H1 (cell line): ENCODE data around the gene CD164. TPM values are rescaled to one million over a fixed set of nuclear protein-coding genes. Genes with fewer than 3 reads are reported as not detected.

Experiments used
- BACH1 ChIP-seq: IDR thresholded peaks from 2 replicates; pipeline ENCODE4 v1.6.1; 2012; ENCODE audit warnings: low read length, improper control_type of control experiment
- BRCA1 ChIP-seq: IDR thresholded peaks from 2 replicates; pipeline ENCODE4 v1.6.1; 2012; ENCODE audit warnings: low read depth, low read length, improper control_type of control experiment
- CBX8 ChIP-seq: fragments of 300-800, 300-1000 bp; sonication (generic); IDR thresholded peaks from 2 replicates; pipeline ENCODE4 v1.7.1; 2016; ENCODE audit warnings: low read depth, low read length, borderline replicate concordance
- EP300 ChIP-seq, 2 experiments: IDR thresholded peaks; 1 replicate in 1 of 2; 2 replicates in 1 of 2; pipeline ENCODE4 v1.6.1; 2011 to 2012; ENCODE audit warnings: low read depth in 2 of 2, low read length in 2 of 2, mild to moderate bottlenecking in 2 of 2, borderline replicate concordance in 1 of 2, inconsistent platforms in 1 of 2, moderate library complexity in 1 of 2
- HDAC2 ChIP-seq, 2 experiments: fragments of 300-600 bp in 1 of 2; sonication (generic) in 1 of 2; IDR thresholded peaks; 2 replicates each; pipeline ENCODE4 v1.6.1; 2011 to 2012; ENCODE audit warnings: low read depth in 2 of 2, low read length in 2 of 2, mild to moderate bottlenecking in 2 of 2, moderate library complexity in 2 of 2, borderline replicate concordance in 1 of 2, inconsistent platforms in 1 of 2
- HDAC6 ChIP-seq: IDR thresholded peaks from one replicate; pipeline ENCODE4 v1.7.1; 2012; ENCODE audit warnings: low read depth, mild to moderate bottlenecking, inconsistent platforms, low read length, moderate library complexity
- JUND ChIP-seq: IDR thresholded peaks from 2 replicates; pipeline ENCODE4 v1.6.1; 2011; ENCODE audit warnings: mild to moderate bottlenecking, improper control_type of control experiment, low read length
- NANOG ChIP-seq: IDR thresholded peaks from 2 replicates; pipeline ENCODE4 v1.6.1; 2011; ENCODE audit warnings: low read length, low read depth, mild to moderate bottlenecking, inconsistent platforms; ENCODE audit not compliant: insufficient read depth, poor library complexity, severe bottlenecking
- SAP30 ChIP-seq: fragments of 300-600 bp; sonication (generic); IDR thresholded peaks from 2 replicates; pipeline ENCODE4 v1.7.1; 2012; ENCODE audit warnings: low read length, moderate library complexity, mild to moderate bottlenecking, inconsistent platforms; ENCODE audit not compliant: insufficient read depth, insufficient replicate concordance
- SIRT6 ChIP-seq: IDR thresholded peaks from one replicate; pipeline ENCODE4 v1.7.1; 2012; ENCODE audit warnings: low read length, inconsistent platforms
- SP1 ChIP-seq: IDR thresholded peaks from 2 replicates; pipeline ENCODE4 v1.6.1; 2011; ENCODE audit warnings: low read depth, low read length
- TAF1 ChIP-seq: IDR thresholded peaks from 2 replicates; pipeline ENCODE4 v1.6.1; 2011; ENCODE audit warnings: mild to moderate bottlenecking, low read depth, low read length
- TBP ChIP-seq: IDR thresholded peaks from 2 replicates; pipeline ENCODE4 v1.6.1; 2011; ENCODE audit warnings: low read depth, low read length, improper control_type of control experiment
- TCF12 ChIP-seq: IDR thresholded peaks from 2 replicates; pipeline ENCODE4 v1.6.1; 2011; ENCODE audit warnings: low read depth, mild to moderate bottlenecking, low read length
- polyA plus RNA-seq, 7 experiments: library from polyadenylated mRNA; depleted of rRNA in 3 of 7; stranded (reverse) in 5 of 7; unstranded in 2 of 7; fragments of >200 nt in 5 of 7; fragments of 200-250 nt in 2 of 7; gene quantifications; 1 replicate in 5 of 7; 2 replicates in 1 of 7; 4 replicates in 1 of 7; pipeline versions ENCODE4 v1.2.1 to v1.2.3, GENCODE V29; 2011 to 2013; ENCODE audit warnings: missing spikeins in 2 of 7, mixed read lengths in 2 of 7
- total RNA-seq: library from RNA; stranded (reverse); fragmentation: NEBNext Ultra II Directional; extraction: Animal tissue kit (Norgen Biotek cat#: 25700); gene quantifications from 2 replicates; pipeline ENCODE4 v1.2.1, GENCODE V29; 2021
- TF ChIP-seq, protein P1 (sequence below), 3 experiments: IDR thresholded peaks; 1 replicate in 2 of 3; 2 replicates in 1 of 3; pipeline versions ENCODE4 v1.5.1 to v1.6.1; 2011; ENCODE audit warnings: low read length in 3 of 3, mild to moderate bottlenecking in 3 of 3, inconsistent platforms in 2 of 3, low read depth in 1 of 3, moderate library complexity in 1 of 3; ENCODE audit not compliant: insufficient read depth in 1 of 3; ENCODE audit errors: control extremely low read depth in 1 of 3

The CD164 gene
- total and polyA plus RNA-seq, 2 of the 8 experiments (the other 6 are each of a cell fraction or from before 2014, with no cell fraction given), result 69.3 to 94.3 TPM

- TF ChIP-seq, protein P1, sequence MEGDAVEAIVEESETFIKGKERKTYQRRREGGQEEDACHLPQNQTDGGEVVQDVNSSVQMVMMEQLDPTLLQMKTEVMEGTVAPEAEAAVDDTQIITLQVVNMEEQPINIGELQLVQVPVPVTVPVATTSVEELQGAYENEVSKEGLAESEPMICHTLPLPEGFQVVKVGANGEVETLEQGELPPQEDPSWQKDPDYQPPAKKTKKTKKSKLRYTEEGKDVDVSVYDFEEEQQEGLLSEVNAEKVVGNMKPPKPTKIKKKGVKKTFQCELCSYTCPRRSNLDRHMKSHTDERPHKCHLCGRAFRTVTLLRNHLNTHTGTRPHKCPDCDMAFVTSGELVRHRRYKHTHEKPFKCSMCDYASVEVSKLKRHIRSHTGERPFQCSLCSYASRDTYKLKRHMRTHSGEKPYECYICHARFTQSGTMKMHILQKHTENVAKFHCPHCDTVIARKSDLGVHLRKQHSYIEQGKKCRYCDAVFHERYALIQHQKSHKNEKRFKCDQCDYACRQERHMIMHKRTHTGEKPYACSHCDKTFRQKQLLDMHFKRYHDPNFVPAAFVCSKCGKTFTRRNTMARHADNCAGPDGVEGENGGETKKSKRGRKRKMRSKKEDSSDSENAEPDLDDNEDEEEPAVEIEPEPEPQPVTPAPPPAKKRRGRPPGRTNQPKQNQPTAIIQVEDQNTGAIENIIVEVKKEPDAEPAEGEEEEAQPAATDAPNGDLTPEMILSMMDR (IDR thresholded peaks at IDR 0.05; ENCODE audit: control extremely low read depth in 1 of 3, insufficient read depth in 1 of 3, low read depth in 1 of 3, low read length in 3 of 3), result peak in 2 of 3 experiments; percentile 40 to 47; a peak in 3 of 4 replicates
- TF ChIP-seq SAP30, result peak; percentile 99
- 0 out of 2 replicates have a peak, but pooled peaks have one; percentile 7 for TF ChIP-seq SP1
- no peak for TF ChIP-seq CBX8
- TF ChIP-seq JUND, result peak; percentile 98
- TF ChIP-seq TCF12, result no peak
- no peak; the same call in 1 of the 2 replicates for TF ChIP-seq TBP
- TF ChIP-seq BRCA1, result no peak
- TF ChIP-seq NANOG, result no peak
- TF ChIP-seq TAF1, result peak; percentile 61
- TF ChIP-seq HDAC6, result no peak
- no peak for TF ChIP-seq BACH1
- no peak for TF ChIP-seq SIRT6
- TF ChIP-seq HDAC2 (IDR thresholded peaks at IDR 0.05; ENCODE audit: borderline replicate concordance in 1 of 2, low read depth in 2 of 2, low read length in 2 of 2), result peak; percentile 8 to 95; a peak in 2 of 4 replicates
- TF ChIP-seq EP300 (IDR thresholded peaks at IDR 0.05; ENCODE audit: borderline replicate concordance in 1 of 2, low read depth in 2 of 2, low read length in 2 of 2), result peak in 1 of 2 experiments; percentile 99; a peak in 2 of 3 replicates
Observed at GRCh38 chr6:109382576-109383437, 540 bp upstream of the CD164 start (continued).
